Psoas muscle (tissue), 8 donors: ENCODE data around the gene SF3A2. TPM values are rescaled to one million over a fixed set of nuclear protein-coding genes. Genes with fewer than 3 reads are reported as not detected.
A peak's percentile ranks its signal among the peaks of the same experiment; 100 is the strongest.

Experiments
- ATAC-seq, 4 donors: fragments of 200-7000 bp; cut with Tn5 transposase; one replicate each; pipeline ENCODE4 v1.9.1; 2020; ENCODE audit warnings: moderate library complexity in 3 of 4, mild to moderate bottlenecking in 2 of 4
- DNase-seq, 2 donors: peaks; one replicate each; pipeline ENCODE4 v3.0.0-alpha.2; 2020
- H3K27ac ChIP-seq: fragments of 200-600 bp; one replicate; pipeline ENCODE4 v1.8.0; 2022
- H3K27me3 ChIP-seq, 3 donors: fragments of 200-600 bp in 1 of 3; one replicate each; pipeline versions ENCODE4 v1.6.1 to v1.8.0; 2013 to 2022; ENCODE audit warnings: low read length in 2 of 3, mild to moderate bottlenecking in 2 of 3, moderate library complexity in 1 of 3; ENCODE audit not compliant: insufficient read depth in 3 of 3
- H3K36me3 ChIP-seq, 2 donors: fragments of 200-600 bp in 1 of 2; one replicate each; pipeline versions ENCODE4 v1.6.1 to v1.8.0; 2013 to 2022; ENCODE audit warnings: low read depth in 1 of 2, mild to moderate bottlenecking in 1 of 2, moderate library complexity in 1 of 2; ENCODE audit not compliant: insufficient read depth in 1 of 2
- H3K4me1 ChIP-seq: fragments of 200-600 bp; one replicate; pipeline ENCODE4 v1.8.0; 2022
- H3K4me3 ChIP-seq: fragments of 200-600 bp; one replicate; pipeline ENCODE4 v1.8.0; 2022; ENCODE audit warnings: mild to moderate bottlenecking
- H3K9me3 ChIP-seq: fragments of 200-600 bp; one replicate; pipeline ENCODE4 v1.8.0; 2022
- CTCF ChIP-seq: fragments of 200-600 bp; IDR thresholded peaks from one replicate; pipeline ENCODE4 v1.8.0; 2022; ENCODE audit warnings: antibody characterized with exemption
- WGBS, 3 donors: extraction: QIAGEN DNeasy Blood & Tissue Kit; methylation state at CpG; one replicate each; pipeline versions ENCODE4 v1.1.6 to v1.1.7; 2013; 5-methylcytosine and 5-hydroxymethylcytosine counted together
- intact Hi-C, 2 donors: fragments of 100-400 bp; cut with DNase I; formaldehyde crosslinking; loops; one replicate each; pipeline versions ENCODE4 v1.11.0 to v1.14.2; 2022
- polyA plus RNA-seq, 3 donors: library from polyadenylated mRNA; stranded (reverse); fragments of 200-250 nt; gene quantifications; one replicate each; pipeline ENCODE4 v1.2.3, GENCODE V29; 2013
- total RNA-seq, 4 donors: library from RNA; stranded (reverse); fragmentation: NEBNext Ultra II Directional in 2 of 4; extraction: Animal tissue kit (Norgen Biotek cat#: 25700) in 2 of 4; gene quantifications; one replicate each; pipeline versions ENCODE4 v1.2.1 to v1.2.4, GENCODE V29; 2021 to 2023
- donor health status: healthy with polysubstance abuse.
- donor health status: DM: no; HTN: no; CAD: no; lungs with moderate emphysema.
- donor health status: Bipolar disorder and iron deficiency.
- donor health status: healthy.
- donor health status: DM: yes; HTN: yes; CAD: no.
- donor health status: DM: no; HTN: no; CAD: no.
- donor health status: DM: no; HTN: no; CAD: no.
- donor health status: DM: yes; HTN: yes; CAD: no.

The SF3A2 gene
- total and polyA plus RNA-seq, 7 donors, result 25.9 to 46.8 (median 33.6) TPM

- peaks cover 49% of the 10 kb centered on the region for H3K4me1 ChIP-seq
- H3K36me3 ChIP-seq, result peaks cover 0 to 23% of the 10 kb centered on the region in 2 donors
- peak in 3 of 4 donors; percentile 0 to 1 (median 0) for ATAC-seq
- H3K9me3 ChIP-seq, result no peaks in the 10 kb centered on the region
- 0 to 1% (median 1%) methylated on average over 32 to 48 of the region's 48 CpGs for WGBS, 3 donors
- no peak for DNase-seq
- intact Hi-C loops, result loop anchor here (2.0 to 10.0 kb wide), 6 partner anchors 37 to 157 kb away; partner anchors contain the start of genes AP3D1 (in 1 of the 2), LSM7 (in 1 of the 2) and SPPL2B (in 1 of the 2)
- peak overlapping the region; percentile 91 for H3K27ac ChIP-seq
- no peak for TF ChIP-seq CTCF
- H3K4me3 ChIP-seq, result peak overlapping the region; percentile 97
- H3K27me3 ChIP-seq, result no peaks in the 10 kb centered on the region
Measured at GRCh38 chr19:2235381-2236063, 1.1 kb upstream of the SF3A2 start.

GRCh38 chr19:2236064-2236313 lies 635 bp upstream of the SF3A2 start:
- Histone ChIP-seq H3K4me1 (peaks cover 49% of the 10 kb centered on the region), H3K36me3 (peaks cover 0 to 23% of the 10 kb centered on the region in 2 donors), H3K27ac (peak overlapping the region; percentile 91), H3K4me3 (peak overlapping the region; percentile 97), H3K27me3 (no peaks in the 10 kb centered on the region), H3K9me3 (no peaks in the 10 kb centered on the region)
- intact Hi-C loops, result loop anchor here (2.0 to 10.0 kb wide), 6 partner anchors 37 to 156 kb away; partner anchors contain the start of genes AP3D1 (in 1 of the 2), LSM7 (in 1 of the 2) and SPPL2B (in 1 of the 2)
- DNase-seq, result no peak
- ATAC-seq, result no peak
- no peak for TF ChIP-seq CTCF
- 0 to 1% (median 0%) methylated on average over 17 to 28 of the region's 28 CpGs for WGBS, 3 donors

GRCh38 chr19:2237051-2237868 lies 636 bp downstream of the SF3A2 start:
- H3K4me1 ChIP-seq, result peaks cover 55% of the 10 kb centered on the region

GRCh38 chr19:2237869-2238153 lies 1.2 kb downstream of the SF3A2 start:
- Histone ChIP-seq H3K9me3 (no peaks in the 10 kb centered on the region), H3K27ac (peak overlapping the region; percentile 91), H3K36me3 (peaks cover 0 to 12% of the 10 kb centered on the region in 2 donors), H3K4me3 (peak overlapping the region; percentile 97), H3K4me1 (peaks cover 59% of the 10 kb centered on the region), H3K27me3 (no peaks in the 10 kb centered on the region)
- ATAC-seq, result no peak
- intact Hi-C loops, result loop anchor here (2.0 to 10.0 kb wide), 6 partner anchors 35 to 154 kb away; partner anchors contain the start of genes AP3D1 (in 1 of the 2), LSM7 (in 1 of the 2) and SPPL2B (in 1 of the 2)
- 55 to 58% (median 56%) methylated on average over 6 of the region's 6 CpGs for WGBS, 3 donors
- TF ChIP-seq CTCF, result no peak
- no peak for DNase-seq

More at GRCh38 chr19:2237051-2237868, 636 bp downstream of the SF3A2 start:
- WGBS, 3 donors, result 33 to 38% (median 34%) methylated on average over 37 to 43 of the region's 43 CpGs
- peak overlapping the region; percentile 97 for H3K4me3 ChIP-seq
- ATAC-seq (no peak), DNase-seq (no peak)
- H3K36me3 ChIP-seq, result peaks cover 0 to 18% of the 10 kb centered on the region in 2 donors
- no peaks in the 10 kb centered on the region for H3K27me3 ChIP-seq
- H3K27ac ChIP-seq, result peak overlapping the region; percentile 91
- TF ChIP-seq CTCF, result no peak
- intact Hi-C loops, result loop anchor here (2.0 to 10.0 kb wide), 6 partner anchors 36 to 155 kb away; partner anchors contain the start of genes AP3D1 (in 1 of the 2), LSM7 (in 1 of the 2) and SPPL2B (in 1 of the 2)
- H3K9me3 ChIP-seq, result no peaks in the 10 kb centered on the region
